Astrocyte of the hippocampus (primary cell): ENCODE measurements around the gene CYB5R4.

Experiments used
- DNase-seq: peaks from one replicate; pipeline ENCODE4 v3.0.0; 2011; ENCODE audit warnings: low read depth, low spot score

The CYB5R4 gene

GRCh38 chr6:83859410-83860358 is at the start of gene CYB5R4:
TSS of gene CYB5R4 (plus strand) at chr6:83859689. CDS start at chr6:83859783, 94 bp downstream.
- DNase-seq = peak; percentile 98

GRCh38 chr6:83812595-83812994 is 46.9 kb upstream of the CYB5R4 start:
- DNase-seq = no peak

DNA sequence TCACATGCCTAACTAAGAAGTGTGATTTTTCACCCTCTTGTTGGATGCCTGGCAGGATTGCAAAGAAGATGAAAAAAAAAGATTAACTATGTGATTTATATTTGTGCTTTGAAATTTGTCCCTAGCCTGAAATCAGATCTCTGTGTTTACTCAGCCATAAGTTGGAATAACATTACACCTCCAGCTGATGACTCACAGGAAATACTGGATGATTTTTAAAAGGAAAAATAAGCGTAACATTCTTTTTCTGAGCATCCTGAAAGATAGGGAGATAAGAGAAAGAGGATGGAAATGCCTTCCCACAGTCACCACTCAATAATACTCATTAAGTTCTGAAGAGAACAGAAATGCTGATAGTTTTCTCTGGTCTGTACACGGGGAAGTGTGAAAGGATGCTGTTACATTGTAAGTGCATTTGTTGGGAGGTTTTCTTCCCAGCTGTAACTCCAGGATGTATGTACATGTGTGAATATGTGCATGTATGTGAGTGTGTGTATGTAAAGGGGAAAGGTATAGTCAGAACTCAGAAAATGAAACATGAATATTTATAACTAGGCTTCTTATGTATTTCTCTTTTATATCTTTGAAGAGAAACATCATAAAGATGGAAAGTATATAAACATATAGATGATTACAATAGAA is 43.7 kb upstream of the CYB5R4 start:
- peak; percentile 17 for DNase-seq

- DNase-seq = no peak
Observed at GRCh38 chr6:83822629-83823169, 36.8 kb upstream of the CYB5R4 start.

DNA sequence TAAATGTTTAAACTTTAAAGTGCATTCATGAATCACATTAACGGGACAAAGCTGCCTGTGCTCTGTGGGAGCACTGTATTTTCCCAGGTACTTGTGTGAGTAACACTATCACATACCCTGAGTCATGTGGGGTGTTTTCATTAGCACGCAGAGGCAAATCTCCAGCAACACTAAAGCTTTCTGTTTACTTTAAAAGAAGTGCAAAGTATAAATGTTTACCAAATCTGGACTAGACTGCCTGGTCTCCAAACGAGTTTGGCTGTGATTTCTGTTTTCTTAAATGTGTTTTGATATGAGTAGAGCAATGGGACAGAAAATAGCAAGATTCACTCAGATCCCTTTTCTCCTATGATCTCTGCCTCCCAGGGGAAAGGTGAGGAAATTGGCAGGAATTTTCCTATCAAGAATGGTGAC is 35.1 kb upstream of the CYB5R4 start:
- peak; percentile 38 for DNase-seq

GRCh38 chr6:83824831-83825230 is 34.7 kb upstream of the CYB5R4 start:
- DNase-seq = no peak

- DNase-seq = peak; percentile 4
Observed at GRCh38 chr6:83827050-83827449, 32.4 kb upstream of the CYB5R4 start.

GRCh38 chr6:83838727-83839126 is 20.8 kb upstream of the CYB5R4 start:
- DNase-seq = no peak

GRCh38 chr6:83844170-83844569 is 15.3 kb upstream of the CYB5R4 start:
- DNase-seq = no peak

DNA sequence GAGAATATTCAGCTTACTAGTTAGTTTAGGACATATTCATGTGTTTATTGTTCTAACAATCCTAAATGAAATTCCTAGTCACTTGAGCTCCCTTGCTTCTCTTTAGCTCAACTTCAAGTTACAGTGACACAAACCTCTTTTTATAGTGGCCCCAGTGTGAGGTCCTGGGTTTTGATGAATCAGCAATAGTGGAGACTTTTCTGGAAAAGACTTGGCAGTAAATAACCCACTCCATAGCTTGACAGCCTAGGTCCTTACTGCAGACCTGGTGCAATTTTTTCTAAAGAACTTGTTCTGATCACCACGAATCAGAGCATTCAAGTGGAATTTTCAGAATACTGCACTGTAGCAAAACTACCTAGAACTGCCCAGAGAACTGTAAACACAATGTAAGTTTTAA is 13.2 kb upstream of the CYB5R4 start:
- DNase-seq = no peak

DNA sequence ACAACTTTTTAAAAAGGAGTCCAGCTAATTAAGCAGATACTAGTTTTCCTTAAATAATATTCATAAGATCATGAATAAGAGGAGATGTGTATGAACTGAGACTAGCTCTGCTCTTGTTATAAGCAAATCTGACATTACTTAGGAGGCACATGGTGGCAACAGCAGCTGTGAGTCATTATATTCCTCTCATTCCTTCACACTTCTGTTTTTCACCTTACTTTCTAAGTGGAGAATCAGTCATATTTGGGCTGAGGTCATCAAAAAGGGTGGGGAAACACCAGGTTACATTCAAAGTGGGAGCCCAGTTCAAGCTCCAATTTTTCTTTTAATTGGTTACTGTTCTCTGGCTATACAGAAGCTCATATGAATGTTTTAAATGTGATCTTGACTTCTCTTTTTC is 12.3 kb upstream of the CYB5R4 start:
- no peak for DNase-seq

DNA sequence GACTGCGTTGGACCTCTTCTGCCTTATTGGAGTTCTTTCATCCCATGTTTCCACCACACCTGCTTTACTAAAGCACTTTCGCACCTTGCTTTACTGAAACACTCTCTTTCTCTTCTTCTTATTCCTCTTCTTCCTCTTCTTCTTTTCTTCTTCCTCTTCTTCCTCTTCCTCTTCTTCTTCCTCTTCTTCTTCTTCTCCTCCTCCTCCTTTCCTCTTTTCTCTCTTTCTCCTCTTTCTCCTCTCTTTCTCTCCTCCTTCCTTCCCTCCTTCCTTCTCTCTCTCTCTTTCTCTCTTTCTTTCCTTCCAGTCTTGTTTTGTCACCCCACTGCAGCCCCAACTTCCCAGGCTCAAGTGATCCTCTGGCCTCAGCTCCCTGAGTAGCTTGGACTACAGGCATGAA is 10.4 kb upstream of the CYB5R4 start:
- DNase-seq = no peak

DNA sequence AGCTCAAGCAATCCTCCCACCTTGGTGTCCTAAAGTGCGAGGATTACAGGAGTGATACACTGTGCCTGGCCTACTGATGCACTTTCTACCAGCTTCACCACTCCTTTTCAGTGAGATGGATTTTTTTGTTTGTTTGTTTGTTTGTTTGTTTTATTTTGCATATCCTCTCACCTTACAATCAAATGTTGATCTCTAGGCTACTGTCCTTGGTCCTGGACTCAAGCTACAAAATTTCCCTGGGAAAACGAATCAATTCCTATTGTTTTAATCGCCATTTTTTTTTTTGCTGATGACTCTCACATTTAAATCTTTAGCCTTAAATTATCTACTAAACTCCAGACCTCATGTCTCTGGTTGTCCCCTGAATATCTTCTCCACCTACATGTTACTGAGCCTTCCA is 9.9 kb upstream of the CYB5R4 start:
- no peak for DNase-seq

DNA sequence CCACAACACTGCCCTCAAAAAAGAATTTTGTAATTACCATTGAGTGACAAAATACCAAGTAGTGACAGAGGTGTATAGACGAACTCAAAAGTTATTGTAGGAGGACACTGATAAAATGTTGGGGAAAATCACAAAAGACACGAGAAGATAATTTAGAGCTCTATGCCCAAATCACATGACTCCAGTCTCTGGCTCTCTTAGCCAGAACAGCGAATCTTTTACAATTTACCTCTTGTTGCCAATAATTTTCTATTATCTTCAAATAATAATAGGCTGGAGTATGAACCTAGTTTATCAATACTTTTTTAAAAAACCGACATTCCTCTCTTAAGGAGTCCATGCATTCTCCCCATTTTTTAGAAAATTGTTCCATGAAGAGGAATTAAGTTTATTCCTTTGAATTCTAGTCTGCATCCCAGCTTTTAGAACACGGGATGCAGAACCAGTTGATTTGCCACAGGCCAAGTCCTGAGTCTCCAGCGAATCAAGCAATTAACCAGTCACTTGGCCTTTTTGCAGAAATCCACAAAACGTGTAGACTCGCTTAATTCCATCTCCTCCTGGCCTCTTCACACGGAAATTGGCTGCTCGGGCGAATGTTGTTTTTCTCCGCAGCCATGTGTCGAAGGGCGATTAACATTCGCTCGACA is 6.8 kb upstream of the CYB5R4 start:
- no peak for DNase-seq

DNA sequence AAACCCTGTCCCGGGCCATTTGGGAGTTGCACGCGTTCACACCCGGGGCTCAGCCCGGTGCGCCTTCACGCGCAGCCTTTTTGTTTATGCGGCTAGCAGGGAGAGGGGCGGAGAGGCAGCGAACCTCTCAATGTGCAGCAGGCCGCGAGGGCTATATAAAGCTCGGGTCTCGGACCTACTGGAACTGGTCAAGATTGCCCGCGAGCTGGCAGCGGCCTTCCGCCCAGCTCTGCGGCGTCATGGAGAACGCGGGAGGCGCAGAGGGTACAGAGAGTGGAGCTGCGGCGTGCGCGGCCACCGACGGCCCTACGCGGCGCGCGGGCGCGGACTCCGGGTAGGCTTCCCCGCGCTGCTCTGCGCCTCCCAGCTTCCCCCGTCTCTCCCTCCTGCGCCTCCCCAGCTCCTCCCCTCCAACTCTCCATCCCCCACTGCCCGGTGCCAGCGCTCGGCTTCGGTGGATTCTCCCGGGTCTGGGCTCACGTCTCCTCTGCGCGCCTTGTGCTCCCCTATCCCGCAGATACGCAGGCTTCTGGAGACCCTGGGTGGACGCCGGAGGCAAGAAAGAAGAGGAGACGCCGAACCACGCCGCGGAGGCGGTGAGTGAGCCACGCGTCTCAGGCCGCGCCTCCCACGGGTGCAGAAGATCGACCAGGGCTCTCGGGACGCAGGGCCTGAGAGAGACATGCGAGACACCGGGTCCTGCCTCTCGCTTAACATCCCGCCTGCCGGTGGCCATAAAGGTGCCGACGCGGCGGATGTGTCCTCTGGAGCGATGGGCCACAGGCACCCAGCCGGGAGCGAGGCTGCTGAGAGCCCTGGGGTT is 6.1 kb upstream of the CYB5R4 start, which contains the start of gene RIPPLY2:
Gene RIPPLY2, plus strand, starts transcription at position 183 of the 823 bp plus-strand sequence. Its CDS starts 57 bp downstream, at position 240.
- DNase-seq = peak; percentile 73

DNA sequence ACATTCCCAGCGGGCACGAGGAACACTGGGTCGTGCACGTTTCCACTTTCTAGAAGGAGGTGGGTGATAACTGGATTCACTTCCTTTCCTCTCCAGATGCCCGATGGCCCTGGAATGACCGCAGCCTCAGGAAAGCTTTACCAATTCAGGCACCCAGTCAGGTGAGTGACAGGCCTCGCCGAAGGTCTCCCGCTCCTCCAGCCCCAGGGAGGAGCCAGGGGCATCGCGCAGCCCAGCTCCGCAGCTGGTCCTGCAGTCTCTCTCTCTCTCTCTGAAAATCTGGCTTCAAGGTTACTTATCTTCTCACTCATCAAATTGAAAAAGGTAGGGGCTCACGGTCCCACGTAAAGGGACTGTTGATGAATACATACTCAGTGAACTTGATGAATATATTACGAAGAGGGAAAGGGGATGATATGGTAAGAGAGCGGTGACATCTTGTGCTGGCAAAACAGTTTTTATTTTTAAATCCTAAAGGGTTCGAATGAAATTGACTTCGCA is 5.4 kb upstream of the CYB5R4 start:
- DNase-seq = no peak

- DNase-seq = no peak
Observed at GRCh38 chr6:83854766-83855165, 4.7 kb upstream of the CYB5R4 start.

- no peak for DNase-seq
Observed at GRCh38 chr6:83860359-83860755, 868 bp downstream of the CYB5R4 start.

- DNase-seq = no peak
Observed at GRCh38 chr6:83860782-83861495, 1.4 kb downstream of the CYB5R4 start.

DNA sequence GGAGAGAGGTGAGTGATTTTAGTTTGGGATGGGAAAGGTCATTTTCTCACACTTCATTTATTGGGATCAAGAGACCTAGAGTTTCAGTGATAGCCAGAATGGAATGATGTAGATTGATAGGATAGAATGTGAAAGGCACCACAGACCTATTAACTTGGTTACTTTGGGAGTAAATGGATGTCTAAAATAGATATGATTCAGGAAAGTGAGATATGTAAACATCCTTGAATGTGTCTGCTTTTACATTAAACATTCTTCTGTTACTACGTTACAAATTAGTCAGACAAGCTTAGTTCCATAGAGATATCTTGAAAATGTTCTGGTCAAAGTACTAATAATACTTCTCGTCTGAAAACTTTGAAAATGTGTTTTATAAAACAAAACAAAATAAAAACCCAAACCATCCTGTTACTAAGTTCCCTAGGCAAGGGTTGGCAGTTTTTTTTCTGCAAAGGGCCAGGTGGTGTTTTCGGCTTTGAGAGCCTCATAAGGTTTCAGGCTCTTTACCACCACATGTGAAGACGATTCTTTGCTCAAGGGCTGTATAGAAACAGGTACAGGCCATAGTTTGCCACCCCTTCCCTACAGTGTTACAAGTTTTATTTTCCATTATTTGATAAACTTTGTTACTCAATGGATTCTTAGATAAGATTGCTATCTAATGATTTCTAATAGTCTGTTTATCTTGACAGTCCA is 3.4 kb downstream of the CYB5R4 start:
- DNase-seq = no peak
